Esophagus muscularis mucosa (tissue), 3 donors: ENCODE data around the gene MBIP.

ENCODE experiments used
- CTCF ChIP-seq, 3 experiments: fragments of 200-600 bp in 2 of 3; fragments of 450-650 bp in 1 of 3; sonication (generic) in 2 of 3; IDR thresholded peaks; one replicate each; pipeline ENCODE4 v1.5.1; 2017 to 2019; ENCODE audit warnings: antibody characterized with exemption in 3 of 3, mild to moderate bottlenecking in 2 of 3, moderate library complexity in 1 of 3
- POLR2AphosphoS5 ChIP-seq, 2 donors: sonication (generic); formaldehyde crosslinking; IDR thresholded peaks; one replicate each; pipeline ENCODE4 v1.6.1; 2017; ENCODE audit warnings: antibody characterized with exemption in 2 of 2

- TF ChIP-seq CTCF (IDR thresholded peaks at IDR 0.05) (no peak), POLR2AphosphoS5 (IDR thresholded peaks at IDR 0.05) (no peak)
These were observed 55.8 kb downstream of the MBIP start for GRCh38 chr14:36264595-36264994.
